Parathyroid adenoma (tissue), 2 donors: Measurements from ENCODE around the gene CCSER1.

ENCODE experiments used
- H2AFZ ChIP-seq: fragments of 300-600 bp; sonication (generic); one replicate; pipeline ENCODE4 v1.7.0; 2017; ENCODE audit warnings: antibody characterized with exemption, mild to moderate bottlenecking
- H3K27ac ChIP-seq: fragments of 300-600 bp; sonication (generic); one replicate; pipeline ENCODE4 v1.7.0; 2017
- H3K27me3 ChIP-seq: fragments of 300-600 bp; sonication (generic); one replicate; pipeline ENCODE4 v1.7.0; 2017; ENCODE audit warnings: low read length; ENCODE audit not compliant: control insufficient read depth, insufficient read depth
- H3K36me3 ChIP-seq: fragments of 300-600 bp; sonication (generic); one replicate; pipeline ENCODE4 v1.7.0; 2017; ENCODE audit warnings: low read length; ENCODE audit not compliant: control insufficient read depth, insufficient read depth
- H3K4me1 ChIP-seq: fragments of 300-600 bp; sonication (generic); one replicate; pipeline ENCODE4 v1.7.0; 2017; ENCODE audit warnings: control low read depth
- H3K4me2 ChIP-seq: fragments of 300-600 bp; sonication (generic); one replicate; pipeline ENCODE4 v1.7.0; 2017; ENCODE audit warnings: low read length
- H3K4me3 ChIP-seq: fragments of 300-600 bp; sonication (generic); one replicate; pipeline ENCODE4 v1.7.0; 2017; ENCODE audit warnings: low read depth, low read length
- H3K79me2 ChIP-seq: fragments of 300-600 bp; sonication (generic); one replicate; pipeline ENCODE4 v1.7.0; 2017; ENCODE audit warnings: control low read depth
- H3K9ac ChIP-seq: fragments of 300-600 bp; sonication (generic); one replicate; pipeline ENCODE4 v1.7.0; 2017; ENCODE audit warnings: mild to moderate bottlenecking
- H3K9me3 ChIP-seq: fragments of 300-600 bp; sonication (generic); one replicate; pipeline ENCODE4 v1.7.0; 2017; ENCODE audit warnings: low read length; ENCODE audit not compliant: control insufficient read depth
- TF ChIP-seq, protein P1 (sequence below): fragments of 300-600 bp; sonication (generic); IDR thresholded peaks from one replicate; pipeline ENCODE4 v1.7.0; 2017; ENCODE audit warnings: antibody characterized with exemption, mild to moderate bottlenecking
- donor health status: primary hyperparathyroidism.

CCSER1 gene

DNA sequence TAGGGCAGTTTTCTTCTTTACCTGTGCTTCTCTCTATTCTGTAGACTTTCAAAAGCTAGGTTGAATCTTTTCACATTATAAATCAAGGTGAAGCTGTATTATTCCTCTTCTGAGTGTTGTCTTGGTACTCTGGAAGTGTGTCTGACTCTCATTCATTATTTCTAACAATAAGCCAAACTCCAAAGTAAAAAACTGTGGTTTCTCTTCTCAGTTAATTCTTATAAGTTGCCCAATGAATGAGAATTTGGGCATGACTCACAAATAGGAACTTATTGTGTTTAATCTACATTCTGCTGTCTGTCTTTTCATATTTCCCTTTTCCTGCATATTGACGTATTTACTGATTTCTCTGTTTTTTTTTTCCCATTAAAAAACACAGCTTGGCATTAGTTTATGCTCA, 714.5 kb downstream of the CCSER1 start:
- H3K9ac ChIP-seq: no peak overlapping the region
- H3K9me3 ChIP-seq: peaks cover 2% of the 10 kb centered on the region
- no peak overlapping the region for H3K27ac ChIP-seq
- no peak overlapping the region for H3K4me2 ChIP-seq
- H3K79me2 ChIP-seq: no peaks in the 10 kb centered on the region
- H3K27me3 ChIP-seq: no peaks in the 10 kb centered on the region
- H3K4me1 ChIP-seq: no peaks in the 10 kb centered on the region
- no peak overlapping the region for H3K4me3 ChIP-seq
- TF ChIP-seq, protein P1, sequence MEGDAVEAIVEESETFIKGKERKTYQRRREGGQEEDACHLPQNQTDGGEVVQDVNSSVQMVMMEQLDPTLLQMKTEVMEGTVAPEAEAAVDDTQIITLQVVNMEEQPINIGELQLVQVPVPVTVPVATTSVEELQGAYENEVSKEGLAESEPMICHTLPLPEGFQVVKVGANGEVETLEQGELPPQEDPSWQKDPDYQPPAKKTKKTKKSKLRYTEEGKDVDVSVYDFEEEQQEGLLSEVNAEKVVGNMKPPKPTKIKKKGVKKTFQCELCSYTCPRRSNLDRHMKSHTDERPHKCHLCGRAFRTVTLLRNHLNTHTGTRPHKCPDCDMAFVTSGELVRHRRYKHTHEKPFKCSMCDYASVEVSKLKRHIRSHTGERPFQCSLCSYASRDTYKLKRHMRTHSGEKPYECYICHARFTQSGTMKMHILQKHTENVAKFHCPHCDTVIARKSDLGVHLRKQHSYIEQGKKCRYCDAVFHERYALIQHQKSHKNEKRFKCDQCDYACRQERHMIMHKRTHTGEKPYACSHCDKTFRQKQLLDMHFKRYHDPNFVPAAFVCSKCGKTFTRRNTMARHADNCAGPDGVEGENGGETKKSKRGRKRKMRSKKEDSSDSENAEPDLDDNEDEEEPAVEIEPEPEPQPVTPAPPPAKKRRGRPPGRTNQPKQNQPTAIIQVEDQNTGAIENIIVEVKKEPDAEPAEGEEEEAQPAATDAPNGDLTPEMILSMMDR: no peak
- H2AFZ ChIP-seq: no peak overlapping the region
- no peaks in the 10 kb centered on the region for H3K36me3 ChIP-seq

DNA sequence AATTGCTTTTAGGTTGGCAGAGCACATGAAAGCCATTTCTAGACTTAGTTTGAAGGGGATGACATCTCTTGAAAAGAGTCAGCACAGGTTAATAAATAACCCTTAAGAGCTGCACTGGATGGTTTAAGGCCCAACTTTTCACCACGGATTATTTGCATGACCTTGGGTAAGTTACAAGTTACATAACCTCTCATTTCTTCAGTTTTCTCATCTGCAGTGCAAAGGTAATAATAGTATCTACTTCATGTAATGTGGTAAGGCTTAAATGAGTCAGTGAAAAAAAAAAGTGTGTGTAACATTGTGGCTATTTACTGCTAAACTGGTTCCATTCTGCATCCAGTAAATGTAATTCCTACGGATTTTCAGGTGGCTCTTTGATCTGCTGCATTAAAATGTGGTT, 715.8 kb downstream of the CCSER1 start:
- Histone ChIP-seq H3K9me3 (peaks cover 2% of the 10 kb centered on the region), H3K4me1 (no peaks in the 10 kb centered on the region), H2AFZ (no peak overlapping the region), H3K27me3 (no peaks in the 10 kb centered on the region), H3K79me2 (no peaks in the 10 kb centered on the region), H3K9ac (no peak overlapping the region), H3K27ac (no peak overlapping the region), H3K36me3 (no peaks in the 10 kb centered on the region), H3K4me3 (no peak overlapping the region), H3K4me2 (no peak overlapping the region)
- TF ChIP-seq, protein P1: no peak

DNA sequence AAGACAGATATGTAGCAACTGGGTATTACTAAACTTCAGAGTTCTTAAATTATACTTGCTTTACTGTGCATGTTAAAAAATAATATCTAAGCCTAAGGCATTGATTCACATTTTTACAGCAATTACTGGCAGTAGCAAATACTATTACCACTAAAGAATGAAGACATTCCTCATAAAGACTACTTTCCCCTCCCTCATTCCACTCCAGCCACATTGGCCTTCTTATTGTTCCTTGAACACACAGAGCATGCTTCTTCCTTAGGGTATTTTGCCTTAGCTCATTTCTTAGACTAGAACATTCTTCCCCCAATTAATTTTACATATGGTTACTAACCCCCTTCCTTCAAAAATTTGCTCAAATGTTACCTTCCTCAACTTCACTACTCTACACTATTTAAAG, 717.0 kb downstream of the CCSER1 start:
- Histone ChIP-seq H3K9me3 (peaks cover 2% of the 10 kb centered on the region), H3K9ac (no peak overlapping the region), H3K27ac (no peak overlapping the region), H3K79me2 (no peaks in the 10 kb centered on the region), H3K4me3 (no peak overlapping the region), H2AFZ (no peak overlapping the region), H3K36me3 (no peaks in the 10 kb centered on the region), H3K27me3 (no peaks in the 10 kb centered on the region), H3K4me2 (no peak overlapping the region), H3K4me1 (no peaks in the 10 kb centered on the region)
- TF ChIP-seq, protein P1: no peak

DNA sequence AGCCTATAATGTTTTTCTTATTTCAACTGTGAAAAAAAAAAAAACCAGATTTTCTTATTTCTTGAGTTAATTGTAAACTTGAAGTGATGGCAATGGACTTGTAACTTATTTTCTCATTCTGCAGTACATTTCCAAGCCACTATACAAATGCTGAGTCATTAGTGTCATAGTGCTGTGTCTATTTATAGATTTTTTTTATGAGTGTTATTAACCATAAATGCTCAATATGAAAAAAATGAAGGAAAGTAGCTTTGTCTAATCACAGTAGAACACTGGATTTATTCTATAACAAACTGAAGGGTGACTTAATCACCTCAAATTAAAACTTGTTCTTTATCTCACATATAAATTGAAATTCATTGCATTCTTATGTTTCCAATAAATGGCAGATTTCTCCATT, 718.6 kb downstream of the CCSER1 start:
- no peaks in the 10 kb centered on the region for H3K79me2 ChIP-seq
- no peak overlapping the region for H2AFZ ChIP-seq
- H3K27ac ChIP-seq: no peak overlapping the region
- no peak overlapping the region for H3K4me3 ChIP-seq
- TF ChIP-seq, protein P1: no peak
- no peak overlapping the region for H3K4me2 ChIP-seq
- H3K9ac ChIP-seq: no peak overlapping the region
- H3K4me1 ChIP-seq: no peaks in the 10 kb centered on the region
- H3K36me3 ChIP-seq: no peaks in the 10 kb centered on the region
- no peaks in the 10 kb centered on the region for H3K9me3 ChIP-seq
- no peaks in the 10 kb centered on the region for H3K27me3 ChIP-seq

DNA sequence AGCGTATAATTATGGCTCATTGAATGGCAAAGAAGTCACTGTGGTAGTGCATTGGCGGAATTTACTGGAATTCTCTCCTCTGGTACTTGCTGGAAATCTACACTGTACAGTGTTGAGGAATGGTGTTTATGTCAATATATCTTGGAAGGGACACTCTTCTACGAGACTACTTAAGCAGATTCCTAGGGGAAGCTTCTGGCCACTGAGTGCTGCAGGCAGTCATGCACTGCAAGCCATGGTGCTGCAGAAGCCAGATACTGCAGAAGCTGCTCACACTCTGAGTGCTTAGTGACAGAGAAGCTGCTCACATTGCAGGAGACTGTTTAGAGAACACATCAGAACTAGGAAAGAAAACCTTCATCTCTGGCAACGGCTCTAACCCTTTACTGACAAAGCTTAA, 725.0 kb downstream of the CCSER1 start:
- no peak overlapping the region for H3K4me3 ChIP-seq
- H3K9ac ChIP-seq: no peak overlapping the region
- H2AFZ ChIP-seq: no peak overlapping the region
- H3K27me3 ChIP-seq: no peaks in the 10 kb centered on the region
- TF ChIP-seq, protein P1: no peak
- H3K4me2 ChIP-seq: no peak overlapping the region
- no peaks in the 10 kb centered on the region for H3K79me2 ChIP-seq
- no peak overlapping the region for H3K27ac ChIP-seq
- no peaks in the 10 kb centered on the region for H3K4me1 ChIP-seq
- no peaks in the 10 kb centered on the region for H3K9me3 ChIP-seq
- H3K36me3 ChIP-seq: no peaks in the 10 kb centered on the region
